IMR-90 (cell line): Measurements from ENCODE around the gene LRRC31.

Experiments
- BHLHE40 ChIP-seq: fragments of 150-350 bp; IDR thresholded peaks from 2 replicates; pipeline ENCODE4 v1.6.1; 2016; ENCODE audit warnings: mild to moderate bottlenecking, low read depth, low read length
- CEBPB ChIP-seq: IDR thresholded peaks from 2 replicates; pipeline ENCODE4 v1.6.1; 2012; ENCODE audit warnings: low read depth, low read length, improper control_type of control experiment
- NFE2L2 ChIP-seq: fragments of 150-350 bp; IDR thresholded peaks from 2 replicates; pipeline ENCODE4 v1.6.1; 2016; ENCODE audit warnings: low read depth, mild to moderate bottlenecking, low read length
- POLR2A ChIP-seq: IDR thresholded peaks from 2 replicates; pipeline ENCODE4 v1.6.1; 2012; ENCODE audit warnings: mild to moderate bottlenecking, low read depth, low read length
- RAD21 ChIP-seq: IDR thresholded peaks from 2 replicates; pipeline ENCODE4 v1.6.1; 2012; ENCODE audit warnings: low read length, improper control_type of control experiment
- RCOR1 ChIP-seq: IDR thresholded peaks from 2 replicates; pipeline ENCODE4 v1.6.1; 2012; ENCODE audit warnings: mild to moderate bottlenecking, low read length, improper control_type of control experiment; ENCODE audit not compliant: insufficient replicate concordance
- TF ChIP-seq, protein P1 (sequence below): conservative IDR thresholded peaks from 2 replicates; pipeline ENCODE4 v1.5.1; 2012; ENCODE audit warnings: mild to moderate bottlenecking, low read depth, low read length, improper control_type of control experiment

DNA sequence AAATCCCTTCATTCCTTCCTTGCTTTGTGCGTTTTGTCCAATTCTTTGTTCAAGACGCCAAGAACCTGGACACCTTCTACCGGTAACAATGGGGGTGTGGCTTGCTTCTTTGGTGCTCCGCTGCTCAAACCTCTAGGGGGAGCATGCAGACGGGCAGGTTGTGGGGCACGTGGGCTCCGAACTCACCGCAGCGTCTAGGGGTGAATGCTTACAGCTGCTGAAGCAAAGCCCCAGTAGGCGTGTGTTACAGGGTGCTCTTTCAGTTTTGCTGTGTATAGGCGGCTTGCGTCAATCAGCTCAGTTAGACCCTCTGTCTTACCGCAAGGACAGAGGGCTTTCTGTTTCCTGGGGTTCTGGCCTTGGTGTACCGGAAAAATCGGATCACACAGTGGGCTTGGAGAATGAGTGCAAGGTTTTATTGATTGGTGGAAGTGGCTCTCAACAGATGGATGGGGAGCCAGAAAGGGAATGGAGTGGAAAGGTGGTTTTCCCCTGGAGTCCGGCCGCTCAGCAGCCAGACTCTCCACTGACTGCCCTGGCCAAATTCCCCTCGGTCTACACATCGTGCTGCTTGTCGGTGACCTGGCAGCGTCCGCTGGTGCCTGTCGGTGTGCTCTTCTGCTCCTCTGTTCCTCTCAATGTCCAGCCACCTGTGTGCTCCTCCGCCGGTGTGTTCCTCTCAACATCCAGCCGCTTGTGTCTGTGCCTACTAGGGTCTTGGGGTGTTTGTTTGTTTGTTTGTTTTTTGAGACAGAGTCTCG lies 55.8 kb downstream of the LRRC31 start:
- TF ChIP-seq, protein P1, sequence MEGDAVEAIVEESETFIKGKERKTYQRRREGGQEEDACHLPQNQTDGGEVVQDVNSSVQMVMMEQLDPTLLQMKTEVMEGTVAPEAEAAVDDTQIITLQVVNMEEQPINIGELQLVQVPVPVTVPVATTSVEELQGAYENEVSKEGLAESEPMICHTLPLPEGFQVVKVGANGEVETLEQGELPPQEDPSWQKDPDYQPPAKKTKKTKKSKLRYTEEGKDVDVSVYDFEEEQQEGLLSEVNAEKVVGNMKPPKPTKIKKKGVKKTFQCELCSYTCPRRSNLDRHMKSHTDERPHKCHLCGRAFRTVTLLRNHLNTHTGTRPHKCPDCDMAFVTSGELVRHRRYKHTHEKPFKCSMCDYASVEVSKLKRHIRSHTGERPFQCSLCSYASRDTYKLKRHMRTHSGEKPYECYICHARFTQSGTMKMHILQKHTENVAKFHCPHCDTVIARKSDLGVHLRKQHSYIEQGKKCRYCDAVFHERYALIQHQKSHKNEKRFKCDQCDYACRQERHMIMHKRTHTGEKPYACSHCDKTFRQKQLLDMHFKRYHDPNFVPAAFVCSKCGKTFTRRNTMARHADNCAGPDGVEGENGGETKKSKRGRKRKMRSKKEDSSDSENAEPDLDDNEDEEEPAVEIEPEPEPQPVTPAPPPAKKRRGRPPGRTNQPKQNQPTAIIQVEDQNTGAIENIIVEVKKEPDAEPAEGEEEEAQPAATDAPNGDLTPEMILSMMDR = no peak
- TF ChIP-seq RAD21 = no peak
- TF ChIP-seq CEBPB = no peak
- no peak for TF ChIP-seq BHLHE40
- no peak for TF ChIP-seq POLR2A
- no peak for TF ChIP-seq RCOR1
- no peak for TF ChIP-seq NFE2L2
